ENCODE results near the gene CAPN5. TPM values are rescaled to one million over a fixed set of nuclear protein-coding genes. Genes with fewer than 3 reads are reported as not detected.

CAPN5 gene
- total and polyA plus RNA-seq, 2 experiments from 2014 or later, result 25.2 to 28.8 TPM

DNA sequence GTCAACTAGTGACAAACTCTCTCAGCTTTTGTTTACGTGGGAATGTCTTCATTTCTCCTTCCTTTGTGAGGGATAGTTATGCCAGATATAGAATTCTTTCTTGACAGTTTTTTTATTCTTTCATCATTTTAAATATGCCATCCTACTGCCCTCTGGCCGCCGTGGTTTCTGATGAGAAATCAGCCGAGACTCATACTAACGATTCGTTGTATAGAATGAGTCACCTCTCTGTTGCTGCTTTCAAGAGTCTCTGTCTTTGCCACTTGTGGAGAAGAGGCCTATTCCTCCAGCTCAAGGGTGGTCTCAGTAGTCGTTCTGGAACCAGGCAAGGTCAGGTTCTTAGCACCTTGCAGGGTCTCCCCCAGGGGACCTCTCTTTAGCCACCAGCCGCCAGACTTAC, 69.3 kb downstream of the CAPN5 start:
- DNase-seq (ENCODE audit: low spot score), result no peak
- Histone ChIP-seq H3K4me1 (ENCODE audit: insufficient read depth) (peaks cover 13% of the 10 kb centered on the region), H3K4me3 (no peak overlapping the region), H3K9me3 (ENCODE audit: low read depth) (no peaks in the 10 kb centered on the region), H3K4me2 (no peak overlapping the region), H2AFZ (no peak overlapping the region), H3K27me3 (no peaks in the 10 kb centered on the region), H3K9me2 (replicated peaks; ENCODE audit: insufficient read depth) (no peaks in the 10 kb centered on the region), H4K20me1 (ENCODE audit: insufficient read depth, poor library complexity, severe bottlenecking) (no peaks in the 10 kb centered on the region), H3K36me3 (replicated peaks; ENCODE audit: insufficient read depth, low read depth) (no peaks in the 10 kb centered on the region), H3K79me2 (no peaks in the 10 kb centered on the region), H3K27ac (no peak overlapping the region)
- TF ChIP-seq, protein P1, sequence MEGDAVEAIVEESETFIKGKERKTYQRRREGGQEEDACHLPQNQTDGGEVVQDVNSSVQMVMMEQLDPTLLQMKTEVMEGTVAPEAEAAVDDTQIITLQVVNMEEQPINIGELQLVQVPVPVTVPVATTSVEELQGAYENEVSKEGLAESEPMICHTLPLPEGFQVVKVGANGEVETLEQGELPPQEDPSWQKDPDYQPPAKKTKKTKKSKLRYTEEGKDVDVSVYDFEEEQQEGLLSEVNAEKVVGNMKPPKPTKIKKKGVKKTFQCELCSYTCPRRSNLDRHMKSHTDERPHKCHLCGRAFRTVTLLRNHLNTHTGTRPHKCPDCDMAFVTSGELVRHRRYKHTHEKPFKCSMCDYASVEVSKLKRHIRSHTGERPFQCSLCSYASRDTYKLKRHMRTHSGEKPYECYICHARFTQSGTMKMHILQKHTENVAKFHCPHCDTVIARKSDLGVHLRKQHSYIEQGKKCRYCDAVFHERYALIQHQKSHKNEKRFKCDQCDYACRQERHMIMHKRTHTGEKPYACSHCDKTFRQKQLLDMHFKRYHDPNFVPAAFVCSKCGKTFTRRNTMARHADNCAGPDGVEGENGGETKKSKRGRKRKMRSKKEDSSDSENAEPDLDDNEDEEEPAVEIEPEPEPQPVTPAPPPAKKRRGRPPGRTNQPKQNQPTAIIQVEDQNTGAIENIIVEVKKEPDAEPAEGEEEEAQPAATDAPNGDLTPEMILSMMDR (IDR thresholded peaks at IDR 0.05; ENCODE audit: poor library complexity), result no peak
- no peak for TF ChIP-seq EZH2phosphoT487 (IDR thresholded peaks at IDR 0.05; ENCODE audit: low read depth, severe bottlenecking, unreplicated experiment)
- no peak for TF ChIP-seq EZH2 (IDR thresholded peaks at IDR 0.05; ENCODE audit: borderline replicate concordance)
- 78% methylated on average over 8 of the region's 8 CpGs for WGBS (ENCODE audit: low lambda C conversion rate, missing lambda C conversion rate)

DNA sequence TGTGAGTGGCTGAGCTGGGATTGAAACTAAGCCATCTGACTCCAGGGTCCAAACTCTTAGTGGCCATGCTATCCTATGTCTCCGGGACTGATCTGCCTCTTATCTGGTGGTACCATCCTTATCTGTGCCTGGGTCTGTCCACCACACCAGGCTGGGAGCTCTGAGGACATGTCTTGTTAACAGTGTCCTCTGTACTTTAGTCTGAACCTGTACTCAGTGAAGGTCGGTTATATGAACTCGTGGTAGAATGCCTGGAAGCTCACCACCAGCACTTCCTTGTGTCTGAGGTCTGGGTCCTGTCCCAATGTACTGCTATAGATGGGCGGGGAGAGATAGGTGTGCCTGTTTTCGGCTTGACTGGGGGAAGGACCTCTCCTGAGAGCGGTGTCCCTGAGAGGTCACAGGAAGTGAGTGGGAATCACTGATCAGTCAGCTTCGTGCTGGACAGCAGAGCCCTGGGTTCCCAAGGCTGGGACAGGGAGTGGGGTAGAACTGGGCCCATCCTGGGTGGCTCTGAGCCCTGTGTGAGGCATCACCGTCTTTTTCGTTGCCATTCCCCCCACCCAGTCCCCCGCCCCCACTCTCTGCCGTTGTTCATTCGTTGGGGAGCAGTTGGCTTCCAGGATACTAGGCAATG, 70.1 kb downstream of the CAPN5 start:
- Histone ChIP-seq H3K79me2 (no peaks in the 10 kb centered on the region), H4K20me1 (ENCODE audit: insufficient read depth, poor library complexity, severe bottlenecking) (no peaks in the 10 kb centered on the region), H3K9me2 (replicated peaks; ENCODE audit: insufficient read depth) (no peaks in the 10 kb centered on the region), H3K4me2 (no peak overlapping the region), H3K27ac (no peak overlapping the region), H3K36me3 (replicated peaks; ENCODE audit: insufficient read depth, low read depth) (no peaks in the 10 kb centered on the region), H2AFZ (no peak overlapping the region), H3K27me3 (no peaks in the 10 kb centered on the region), H3K4me3 (no peak overlapping the region), H3K4me1 (ENCODE audit: insufficient read depth) (peaks cover 20% of the 10 kb centered on the region), H3K9me3 (ENCODE audit: low read depth) (no peaks in the 10 kb centered on the region)
- WGBS (ENCODE audit: low lambda C conversion rate, missing lambda C conversion rate), result 73% methylated on average over 12 of the region's 12 CpGs
- TF ChIP-seq EZH2phosphoT487 (IDR thresholded peaks at IDR 0.05; ENCODE audit: low read depth, severe bottlenecking, unreplicated experiment) (no peak), EZH2 (IDR thresholded peaks at IDR 0.05; ENCODE audit: borderline replicate concordance) (no peak)
- TF ChIP-seq, protein P1 (IDR thresholded peaks at IDR 0.05; ENCODE audit: poor library complexity), result no peak
- DNase-seq (ENCODE audit: low spot score), result no peak

GRCh38 chr11:77137421-77137820, 70.7 kb downstream of the CAPN5 start:
- TF ChIP-seq, protein P1 (IDR thresholded peaks at IDR 0.05; ENCODE audit: poor library complexity), result no peak
- no peak for TF ChIP-seq EZH2 (IDR thresholded peaks at IDR 0.05; ENCODE audit: borderline replicate concordance)
- TF ChIP-seq EZH2phosphoT487 (IDR thresholded peaks at IDR 0.05; ENCODE audit: low read depth, severe bottlenecking, unreplicated experiment), result no peak
- H3K27ac ChIP-seq, result no peak overlapping the region
- 96% methylated on average over 11 of the region's 11 CpGs for WGBS (ENCODE audit: low lambda C conversion rate, missing lambda C conversion rate)

More at GRCh38 chr11:77137421-77137820, 70.7 kb downstream of the CAPN5 start:
- no peaks in the 10 kb centered on the region for H3K27me3 ChIP-seq
- no peak overlapping the region for H2AFZ ChIP-seq
- H3K36me3 ChIP-seq (replicated peaks; ENCODE audit: insufficient read depth, low read depth), result no peaks in the 10 kb centered on the region
- H4K20me1 ChIP-seq (ENCODE audit: insufficient read depth, poor library complexity, severe bottlenecking), result no peaks in the 10 kb centered on the region
- H3K9me2 ChIP-seq (replicated peaks; ENCODE audit: insufficient read depth), result no peaks in the 10 kb centered on the region
- no peaks in the 10 kb centered on the region for H3K79me2 ChIP-seq
- peaks cover 20% of the 10 kb centered on the region for H3K4me1 ChIP-seq (ENCODE audit: insufficient read depth)
- no peak overlapping the region for H3K4me3 ChIP-seq
- no peak overlapping the region for H3K4me2 ChIP-seq
- no peaks in the 10 kb centered on the region for H3K9me3 ChIP-seq (ENCODE audit: low read depth)
- no peak for DNase-seq (ENCODE audit: low spot score)
